Fibroblast of skin of abdomen (primary cell): Measurements from ENCODE around the gene PIK3CD.

Experiments
- DNase-seq: peaks from one replicate; pipeline ENCODE4 v3.0.0-alpha.2; 2013

Gene PIK3CD

GRCh38 chr1:9720785-9721605, 69.5 kb downstream of the PIK3CD start:
- no peak for DNase-seq

- no peak for DNase-seq
Observed at GRCh38 chr1:9721606-9722377, 70.3 kb downstream of the PIK3CD start.

GRCh38 chr1:9722378-9722749, 70.8 kb downstream of the PIK3CD start:
- no peak for DNase-seq

GRCh38 chr1:9723068-9723805, 71.7 kb downstream of the PIK3CD start:
- DNase-seq, result no peak

- no peak for DNase-seq
Observed at GRCh38 chr1:9723926-9724325, 72.4 kb downstream of the PIK3CD start.

- DNase-seq, result peak; percentile 37
Observed at GRCh38 chr1:9724706-9725476, 73.4 kb downstream of the PIK3CD start.

- DNase-seq, result no peak
Observed at GRCh38 chr1:9726406-9726805, 74.9 kb downstream of the PIK3CD start.

- DNase-seq, result no peak
Observed at GRCh38 chr1:9726905-9727595, 75.5 kb downstream of the PIK3CD start.

- DNase-seq, result no peak
Observed at GRCh38 chr1:9728451-9729295, 77.1 kb downstream of the PIK3CD start.

GRCh38 chr1:9729523-9729922, 78.0 kb downstream of the PIK3CD start:
- no peak for DNase-seq

- no peak for DNase-seq
Observed at GRCh38 chr1:9730096-9730901, 78.8 kb downstream of the PIK3CD start.

GRCh38 chr1:9731051-9731537, 79.6 kb downstream of the PIK3CD start:
- DNase-seq, result no peak

GRCh38 chr1:9731561-9731960, 80.0 kb downstream of the PIK3CD start:
- DNase-seq, result no peak

GRCh38 chr1:9732123-9732971, 80.8 kb downstream of the PIK3CD start:
- no peak for DNase-seq

GRCh38 chr1:9733160-9733789, 81.7 kb downstream of the PIK3CD start:
- DNase-seq, result no peak

GRCh38 chr1:9735800-9736199, 84.3 kb downstream of the PIK3CD start:
- DNase-seq, result no peak

GRCh38 chr1:9736241-9736640, 84.7 kb downstream of the PIK3CD start:
- DNase-seq, result no peak

GRCh38 chr1:9737057-9737456, 85.5 kb downstream of the PIK3CD start:
- no peak for DNase-seq
